ENCODE measurements around the gene ORM1.
"Not testable (repeated sequence)": the region's sequence is repeated elsewhere in the genome, so short reads cannot be mapped to it uniquely, and the experiment has no call there.

The ORM1 gene

DNA sequence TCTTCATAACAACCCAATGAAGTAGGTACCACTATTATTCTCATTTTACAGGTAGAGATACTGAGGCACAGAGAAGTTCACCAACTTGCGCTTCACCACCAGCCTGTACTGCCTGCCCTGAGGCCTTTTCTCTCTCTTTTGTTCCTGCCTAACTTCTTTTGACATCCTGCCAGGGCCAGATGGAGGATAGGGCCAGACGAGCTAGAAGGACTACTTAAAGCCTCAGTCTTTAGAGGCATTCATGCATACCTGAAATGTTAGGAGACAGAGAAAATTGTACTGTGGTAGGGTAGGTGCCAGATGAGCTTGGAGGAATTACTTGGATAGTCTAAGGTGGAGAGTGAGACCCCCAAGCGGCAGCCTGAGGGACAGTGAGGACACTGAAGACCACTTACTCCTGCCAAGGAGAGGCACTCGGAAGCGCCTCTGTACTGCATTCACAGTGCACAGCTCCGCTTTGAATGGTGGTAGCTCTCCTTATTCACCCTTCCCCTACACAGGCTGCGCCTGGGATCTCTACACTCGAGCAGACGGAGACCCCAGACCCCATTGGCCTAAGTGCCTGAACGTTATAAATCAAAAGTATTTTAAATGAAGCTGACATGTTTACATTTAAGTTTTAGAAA, 6.2 kb upstream of the ORM1 start:
- no peak overlapping the region for H3K4me3 ChIP-seq (ENCODE audit: low read depth, low read length)
- TF ChIP-seq CTCF (IDR thresholded peaks at IDR 0.05; ENCODE audit: low read depth, low read length) = no peak
- in situ Hi-C loops (cut with HindIII; ENCODE audit: low sequenced_read_pairs) = no loop called here
- peak; percentile 8 for DNase-seq (ENCODE audit: low read depth, low spot score)

- in situ Hi-C loops (cut with HindIII; ENCODE audit: low sequenced_read_pairs) = no loop called here
- DNase-seq (ENCODE audit: low read depth, low spot score) = peak; percentile 59
Measured at GRCh38 chr9:114317665-114318357, 5.1 kb upstream of the ORM1 start.

GRCh38 chr9:114318416-114318815, 4.5 kb upstream of the ORM1 start:
- in situ Hi-C loops (cut with HindIII; ENCODE audit: low sequenced_read_pairs) = no loop called here
- H3K4me3 ChIP-seq (ENCODE audit: low read depth, low read length) = no peak overlapping the region
- no peak for TF ChIP-seq CTCF (IDR thresholded peaks at IDR 0.05; ENCODE audit: low read depth, low read length)
- DNase-seq (ENCODE audit: low read depth, low spot score) = no peak

More at GRCh38 chr9:114317665-114318357, 5.1 kb upstream of the ORM1 start:
- TF ChIP-seq CTCF (IDR thresholded peaks at IDR 0.05; ENCODE audit: low read depth, low read length) = no peak
- H3K4me3 ChIP-seq (ENCODE audit: low read depth, low read length) = no peak overlapping the region

- H3K4me3 ChIP-seq (ENCODE audit: low read depth, low read length) = no peak overlapping the region
- DNase-seq (ENCODE audit: low read depth, low spot score) = no peak
- in situ Hi-C loops (cut with HindIII; ENCODE audit: low sequenced_read_pairs) = no loop called here
- no peak for TF ChIP-seq CTCF (IDR thresholded peaks at IDR 0.05; ENCODE audit: low read depth, low read length)
Measured at GRCh38 chr9:114319147-114319546, 3.8 kb upstream of the ORM1 start.

GRCh38 chr9:114320710-114321109, 2.2 kb upstream of the ORM1 start:
- H3K4me3 ChIP-seq (ENCODE audit: low read depth, low read length); in situ Hi-C loops (cut with HindIII; ENCODE audit: low sequenced_read_pairs): not testable (repeated sequence)
- peak; percentile 65 for DNase-seq (ENCODE audit: low read depth, low spot score)

DNA sequence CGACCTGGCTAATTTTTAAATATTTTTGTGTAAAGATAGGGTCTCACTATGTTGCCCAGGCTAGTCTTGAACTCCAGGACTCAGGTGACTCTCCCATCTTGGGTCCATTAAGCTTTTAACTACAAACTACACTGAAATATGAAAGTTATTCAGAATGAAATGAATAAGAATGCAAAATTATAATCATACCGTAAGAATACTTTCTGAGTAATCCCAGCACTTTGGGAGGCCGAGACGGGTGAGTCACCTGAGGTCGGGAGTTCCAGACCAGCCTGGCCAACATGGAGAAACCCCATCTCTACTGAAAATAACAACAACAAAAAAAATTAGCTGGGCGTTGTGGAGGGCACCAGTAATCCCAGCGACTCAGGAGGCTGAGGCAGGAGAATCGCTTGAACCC, 1.1 kb upstream of the ORM1 start:
- in situ Hi-C loops (cut with HindIII; ENCODE audit: low sequenced_read_pairs) = no loop called here
- TF ChIP-seq CTCF (IDR thresholded peaks at IDR 0.05; ENCODE audit: low read depth, low read length) = no peak
- H3K4me3 ChIP-seq (ENCODE audit: low read depth, low read length) = no peak overlapping the region
- DNase-seq (ENCODE audit: low read depth, low spot score) = peak; percentile 9

DNA sequence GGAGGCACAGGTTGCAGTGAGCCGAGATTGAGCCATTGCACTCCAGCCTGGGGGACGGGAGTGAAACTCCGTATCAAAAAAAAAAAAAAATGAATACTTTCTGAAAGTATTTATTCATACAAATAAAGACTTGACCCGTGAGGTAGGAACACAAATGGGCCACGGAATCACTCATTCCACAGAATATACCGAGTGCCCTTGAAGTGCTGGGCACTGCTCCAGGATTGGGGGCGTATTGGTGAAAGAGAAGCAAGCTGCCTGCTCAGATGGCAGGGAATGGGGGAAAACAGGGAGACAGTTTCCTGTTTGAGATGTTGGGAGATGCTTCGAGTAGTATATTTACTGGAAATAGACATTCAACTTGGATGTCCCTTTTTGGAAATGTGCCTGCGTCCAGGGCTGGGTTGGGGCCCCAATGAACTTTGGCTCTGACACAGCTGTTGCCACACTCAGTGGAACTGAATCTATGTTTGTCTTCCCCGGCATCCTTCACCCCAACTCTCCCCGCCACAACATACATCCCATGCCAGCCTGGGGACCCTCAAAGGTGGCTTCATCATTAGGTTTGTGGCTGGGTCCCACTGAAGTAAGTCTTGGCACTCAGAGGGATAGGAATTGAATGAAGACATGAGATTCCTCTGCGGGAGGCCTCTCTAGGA, 609 bp upstream of the ORM1 start:
- DNase-seq (ENCODE audit: low read depth, low spot score); in situ Hi-C loops (cut with HindIII; ENCODE audit: low sequenced_read_pairs); H3K4me3 ChIP-seq (ENCODE audit: low read depth, low read length): not testable (repeated sequence)

DNA sequence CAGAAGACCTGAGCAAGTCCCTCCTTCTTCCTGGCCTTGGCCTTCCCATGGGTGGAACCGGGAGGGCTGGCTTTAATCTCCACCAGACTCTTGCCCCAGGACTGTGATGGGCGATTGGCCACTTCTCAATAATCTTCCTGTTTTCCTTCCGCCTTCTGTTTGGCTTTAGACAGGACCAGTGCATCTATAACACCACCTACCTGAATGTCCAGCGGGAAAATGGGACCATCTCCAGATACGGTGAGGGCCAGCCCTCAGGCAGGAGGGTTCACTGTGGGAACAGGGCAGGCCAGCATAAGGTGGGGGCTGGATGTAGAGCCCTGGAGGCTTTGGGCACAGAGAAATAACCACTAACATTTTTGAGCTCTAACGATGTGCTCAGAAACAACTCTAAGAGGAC, 951 bp downstream of the ORM1 start:
- in situ Hi-C loops (cut with HindIII; ENCODE audit: low sequenced_read_pairs); DNase-seq (ENCODE audit: low read depth, low spot score); H3K4me3 ChIP-seq (ENCODE audit: low read depth, low read length): not testable (repeated sequence)
